Heart right ventricle (tissue), 16 donors: ENCODE data around the gene TMPRSS5. TPM values are rescaled to one million over a fixed set of nuclear protein-coding genes. Genes with fewer than 3 reads are reported as not detected.

Experiments used
- ATAC-seq, 8 donors: fragments of 200-7000 bp; cut with Tn5 transposase; one replicate each; pipeline ENCODE4 v1.9.1; 2020; ENCODE audit warnings: mild to moderate bottlenecking in 8 of 8, moderate library complexity in 8 of 8, moderate number of reproducible peaks in 1 of 8
- DNase-seq, 2 donors: peaks; one replicate each; pipeline ENCODE4 v3.0.0-alpha.2; 2020
- H3K27ac ChIP-seq, 10 donors: fragments of 200-600 bp; sonication (generic) in 2 of 10; one replicate each; pipeline versions ENCODE4 v1.5.0 to v1.8.0; 2020 to 2022; ENCODE audit warnings: mild to moderate bottlenecking in 3 of 10
- H3K27me3 ChIP-seq, 7 donors: fragments of 200-600 bp; one replicate each; pipeline ENCODE4 v1.8.0; 2021 to 2022; ENCODE audit warnings: mild to moderate bottlenecking in 2 of 7
- H3K36me3 ChIP-seq, 9 donors: fragments of 200-600 bp; sonication (generic) in 1 of 9; one replicate each; pipeline versions ENCODE4 v1.5.0 to v1.8.0; 2020 to 2022; ENCODE audit warnings: mild to moderate bottlenecking in 2 of 9
- H3K4me1 ChIP-seq, 9 donors: fragments of 200-600 bp; sonication (generic) in 1 of 9; one replicate each; pipeline versions ENCODE4 v1.5.0 to v1.8.0; 2020 to 2022; ENCODE audit warnings: mild to moderate bottlenecking in 4 of 9
- H3K4me3 ChIP-seq, 10 donors: fragments of 200-600 bp; sonication (generic) in 2 of 10; one replicate each; pipeline versions ENCODE4 v1.5.0 to v1.8.0; 2020 to 2022; ENCODE audit warnings: mild to moderate bottlenecking in 7 of 10, moderate library complexity in 2 of 10
- H3K9me3 ChIP-seq, 11 donors: fragments of 200-600 bp in 10 of 11; sonication (generic) in 2 of 11; one replicate each; pipeline versions ENCODE4 v1.5.0 to v1.8.0; 2013 to 2022; ENCODE audit warnings: mild to moderate bottlenecking in 2 of 11, control low read depth in 1 of 11, moderate library complexity in 1 of 11
- WGBS, 2 donors: extraction: QIAGEN DNeasy Blood & Tissue Kit; methylation state at CpG; one replicate each; pipeline ENCODE4 v1.1.7; 2013; ENCODE audit warnings: inconsistent platforms in 1 of 2; 5-methylcytosine and 5-hydroxymethylcytosine counted together
- intact Hi-C, 10 donors: fragments of 100-400 bp; cut with DNase I; formaldehyde crosslinking; loops; one replicate each; pipeline versions ENCODE4 v1.11.1 to v1.14.2; 2022
- polyA plus RNA-seq, 2 donors: library from polyadenylated mRNA; stranded (reverse); fragments of 200-250 nt; gene quantifications; one replicate each; pipeline ENCODE4 v1.2.3, GENCODE V29; 2013
- total RNA-seq, 10 donors: library from RNA; stranded (reverse); fragmentation: NEBNext Ultra II Directional in 3 of 10; extraction: Animal tissue kit (Norgen Biotek cat#: 25700) in 3 of 10; gene quantifications; one replicate each; pipeline versions ENCODE4 v1.2.1 to v1.2.4, GENCODE V29; 2021 to 2023
- TF ChIP-seq, protein P1 (sequence below), 9 donors: fragments of 200-600 bp; sonication (generic) in 2 of 9; IDR thresholded peaks; one replicate each; pipeline versions ENCODE4 v1.5.0 to v1.8.0; 2021 to 2022; ENCODE audit warnings: antibody characterized with exemption in 9 of 9, mild to moderate bottlenecking in 5 of 9, moderate library complexity in 1 of 9
- donor health status: Arrhythmogenic right ventricular cardiomyopathy.
- donor health status: ischemic (EF 13 %, LVEDD 7.1; RV severe dilation, severe dysfunction).
- donor health status: healthy with polysubstance abuse.
- donor health status: DM: no; HTN: yes; CAD: no.
- donor health status: DM: no; HTN: no; CAD: no.
- donor health status: ischemic (EF 25% LVEDD 6.9; RV normal size, moderate dysfunction).
- donor health status: ischemic (EF 25% LVEDD 5.7; RV mildly dilated, moderate dysfunction).
- donor health status: healthy.
- donor health status: DM: yes; HTN: yes; CAD: no.
- donor health status: Ischemic cardiomyopathy.
- donor health status: ischemic (EF 35%, LVEDD 5.7; RV mildly dilated, moderate dysfunction).
- donor health status: nonischemic (EF 11% LVEDD 7.7; RV severe dilation, severe dysfunction).
- donor health status: DM: yes; HTN: yes; CAD: no.
- donor health status: PGD.
- donor health status: ischemic (EF 29% LVEDD 5.4; RV normal size, mild dysfunction).
- donor health status: nonischemic (EF 23%, LVEDD 6.1; RV moderate dilation, normal function).

The TMPRSS5 gene
- total and polyA plus RNA-seq, 12 donors: 0.36 to 1.9 (median 0.48) TPM

GRCh38 chr11:113681282-113681681, 24.8 kb downstream of the TMPRSS5 start:
- intact Hi-C loops: no loop called here
- Histone ChIP-seq H3K4me3 (no peak overlapping the region), H3K9me3 (no peaks in the 10 kb centered on the region), H3K36me3 (no peaks in the 10 kb centered on the region), H3K27ac (no peak overlapping the region), H3K27me3 (peaks cover 0 to 8% (median 0%) of the 10 kb centered on the region in 7 donors), H3K4me1 (peaks cover 0 to 3% (median 0%) of the 10 kb centered on the region in 9 donors)
- DNase-seq: no peak
- 60 to 77% methylated on average over 6 of the region's 6 CpGs for WGBS, 2 donors
- ATAC-seq: no peak
- TF ChIP-seq, protein P1, sequence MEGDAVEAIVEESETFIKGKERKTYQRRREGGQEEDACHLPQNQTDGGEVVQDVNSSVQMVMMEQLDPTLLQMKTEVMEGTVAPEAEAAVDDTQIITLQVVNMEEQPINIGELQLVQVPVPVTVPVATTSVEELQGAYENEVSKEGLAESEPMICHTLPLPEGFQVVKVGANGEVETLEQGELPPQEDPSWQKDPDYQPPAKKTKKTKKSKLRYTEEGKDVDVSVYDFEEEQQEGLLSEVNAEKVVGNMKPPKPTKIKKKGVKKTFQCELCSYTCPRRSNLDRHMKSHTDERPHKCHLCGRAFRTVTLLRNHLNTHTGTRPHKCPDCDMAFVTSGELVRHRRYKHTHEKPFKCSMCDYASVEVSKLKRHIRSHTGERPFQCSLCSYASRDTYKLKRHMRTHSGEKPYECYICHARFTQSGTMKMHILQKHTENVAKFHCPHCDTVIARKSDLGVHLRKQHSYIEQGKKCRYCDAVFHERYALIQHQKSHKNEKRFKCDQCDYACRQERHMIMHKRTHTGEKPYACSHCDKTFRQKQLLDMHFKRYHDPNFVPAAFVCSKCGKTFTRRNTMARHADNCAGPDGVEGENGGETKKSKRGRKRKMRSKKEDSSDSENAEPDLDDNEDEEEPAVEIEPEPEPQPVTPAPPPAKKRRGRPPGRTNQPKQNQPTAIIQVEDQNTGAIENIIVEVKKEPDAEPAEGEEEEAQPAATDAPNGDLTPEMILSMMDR (IDR thresholded peaks at IDR 0.05): no peak

DNA sequence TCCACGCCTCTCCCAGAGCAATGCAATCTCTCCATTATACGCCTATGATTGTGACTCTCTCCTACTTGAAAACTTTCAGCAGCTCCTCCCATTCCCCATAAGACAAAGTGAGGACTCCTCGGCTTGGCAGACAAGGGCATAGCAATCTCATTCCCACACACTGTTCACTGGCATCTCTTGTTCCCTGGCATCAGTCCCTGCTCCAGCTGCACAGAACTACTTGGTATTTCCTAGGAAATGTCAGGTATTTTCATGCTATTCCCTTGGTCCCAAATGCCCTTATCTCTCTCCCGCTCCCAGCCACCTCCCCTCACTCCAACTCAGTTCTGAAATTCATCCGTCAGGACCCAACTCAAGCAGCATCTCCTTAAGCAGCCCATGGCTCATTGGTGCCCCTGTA, 28.4 kb downstream of the TMPRSS5 start:
- no peaks in the 10 kb centered on the region for H3K9me3 ChIP-seq
- peaks cover 0 to 8% (median 0%) of the 10 kb centered on the region in 7 donors for H3K27me3 ChIP-seq
- H3K27ac ChIP-seq: no peak overlapping the region
- H3K4me1 ChIP-seq: peaks cover 0 to 14% (median 5%) of the 10 kb centered on the region in 9 donors
- no peaks in the 10 kb centered on the region for H3K36me3 ChIP-seq
- TF ChIP-seq, protein P1 (IDR thresholded peaks at IDR 0.05): no peak
- no peak for DNase-seq
- no peak overlapping the region for H3K4me3 ChIP-seq
- ATAC-seq: no peak
- intact Hi-C loops: no loop called here
- 75 to 91% methylated on average over 5 of the region's 5 CpGs for WGBS, 2 donors

DNA sequence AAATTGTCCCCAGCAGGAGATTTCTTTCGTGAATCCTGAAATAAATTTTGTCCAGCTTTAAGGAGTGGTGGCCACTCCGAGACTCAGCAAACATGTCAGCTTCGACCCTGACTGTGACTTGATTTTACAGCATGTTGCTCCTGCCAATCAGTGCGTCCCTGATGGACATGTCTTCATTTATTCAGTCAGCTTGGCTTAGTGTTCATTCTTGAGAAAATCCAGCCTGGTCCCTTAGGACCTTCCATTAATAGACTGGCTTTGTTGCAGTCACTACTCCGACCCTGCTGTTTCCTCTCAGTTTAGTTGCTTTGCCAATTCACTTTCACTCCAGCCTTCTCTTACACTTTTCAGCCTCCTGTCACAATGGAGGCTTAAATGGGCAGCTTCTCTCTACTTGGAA, 30.5 kb downstream of the TMPRSS5 start:
- no peaks in the 10 kb centered on the region for H3K9me3 ChIP-seq
- H3K36me3 ChIP-seq: no peaks in the 10 kb centered on the region
- H3K27ac ChIP-seq: no peak overlapping the region
- intact Hi-C loops: no loop called here
- H3K4me3 ChIP-seq: no peak overlapping the region
- no peak for DNase-seq
- H3K27me3 ChIP-seq: peaks cover 0 to 8% (median 0%) of the 10 kb centered on the region in 7 donors
- TF ChIP-seq, protein P1 (IDR thresholded peaks at IDR 0.05): no peak
- H3K4me1 ChIP-seq: peaks cover 0 to 14% (median 5%) of the 10 kb centered on the region in 9 donors
- peak in 2 of 8 donors; percentile 33 to 47 for ATAC-seq
- 51 to 52% methylated on average over 5 of the region's 5 CpGs for WGBS, 2 donors

- TF ChIP-seq, protein P1 (IDR thresholded peaks at IDR 0.05): no peak
- H3K9me3 ChIP-seq: no peaks in the 10 kb centered on the region
- H3K4me3 ChIP-seq: no peak overlapping the region
- peaks cover 0 to 4% (median 0%) of the 10 kb centered on the region in 7 donors for H3K27me3 ChIP-seq
- peaks cover 0 to 14% (median 5%) of the 10 kb centered on the region in 9 donors for H3K4me1 ChIP-seq
- ATAC-seq: no peak
- H3K36me3 ChIP-seq: no peaks in the 10 kb centered on the region
- H3K27ac ChIP-seq: no peak overlapping the region
- 69 to 78% methylated on average over 5 of the region's 5 CpGs for WGBS, 2 donors
- intact Hi-C loops: no loop called here
- no peak for DNase-seq
Measured at GRCh38 chr11:113675003-113675561, 31.0 kb downstream of the TMPRSS5 start.
